Measurements from ENCODE around the gene KDM5B.

KDM5B gene

GRCh38 chr1:202685641-202686040 lies 122.6 kb downstream of the KDM5B start:
- no peak for DNase-seq (ENCODE audit: low read depth)

- DNase-seq (ENCODE audit: low read depth): no peak
Observed at GRCh38 chr1:202684716-202685115, 123.5 kb downstream of the KDM5B start.

GRCh38 chr1:202683029-202683428 lies 125.2 kb downstream of the KDM5B start:
- DNase-seq (ENCODE audit: low read depth): no peak

- DNase-seq (ENCODE audit: low read depth): no peak
Observed at GRCh38 chr1:202682477-202682876, 125.7 kb downstream of the KDM5B start.

- no peak for DNase-seq (ENCODE audit: low read depth)
Observed at GRCh38 chr1:202681736-202682420, 126.3 kb downstream of the KDM5B start.

GRCh38 chr1:202680586-202681352 lies 127.5 kb downstream of the KDM5B start:
- no peak for DNase-seq (ENCODE audit: low read depth)

- no peak for DNase-seq (ENCODE audit: low read depth)
Observed at GRCh38 chr1:202679406-202680177, 128.6 kb downstream of the KDM5B start.

GRCh38 chr1:202677433-202677832 lies 130.8 kb downstream of the KDM5B start:
- DNase-seq (ENCODE audit: low read depth): no peak

Measured in stimulated activated CD8-positive, alpha-beta memory T cell treated with anti-CD3 and anti-CD28 coated beads, Interleukin-7, amount 100 ng/mL, for 24 hours (primary cell).